Measurements from ENCODE around the gene RASGEF1C.
A peak's percentile ranks its signal among the peaks of the same experiment; 100 is the strongest.

The RASGEF1C gene

GRCh38 chr5:180118391-180118791, 90.6 kb downstream of the RASGEF1C start:
- DNase-seq = no peak

GRCh38 chr5:180117000-180117725, 91.8 kb downstream of the RASGEF1C start:
- DNase-seq = peak; percentile 8

- DNase-seq = peak; percentile 26
Measured at GRCh38 chr5:180116077-180116999, 92.7 kb downstream of the RASGEF1C start.

DNA sequence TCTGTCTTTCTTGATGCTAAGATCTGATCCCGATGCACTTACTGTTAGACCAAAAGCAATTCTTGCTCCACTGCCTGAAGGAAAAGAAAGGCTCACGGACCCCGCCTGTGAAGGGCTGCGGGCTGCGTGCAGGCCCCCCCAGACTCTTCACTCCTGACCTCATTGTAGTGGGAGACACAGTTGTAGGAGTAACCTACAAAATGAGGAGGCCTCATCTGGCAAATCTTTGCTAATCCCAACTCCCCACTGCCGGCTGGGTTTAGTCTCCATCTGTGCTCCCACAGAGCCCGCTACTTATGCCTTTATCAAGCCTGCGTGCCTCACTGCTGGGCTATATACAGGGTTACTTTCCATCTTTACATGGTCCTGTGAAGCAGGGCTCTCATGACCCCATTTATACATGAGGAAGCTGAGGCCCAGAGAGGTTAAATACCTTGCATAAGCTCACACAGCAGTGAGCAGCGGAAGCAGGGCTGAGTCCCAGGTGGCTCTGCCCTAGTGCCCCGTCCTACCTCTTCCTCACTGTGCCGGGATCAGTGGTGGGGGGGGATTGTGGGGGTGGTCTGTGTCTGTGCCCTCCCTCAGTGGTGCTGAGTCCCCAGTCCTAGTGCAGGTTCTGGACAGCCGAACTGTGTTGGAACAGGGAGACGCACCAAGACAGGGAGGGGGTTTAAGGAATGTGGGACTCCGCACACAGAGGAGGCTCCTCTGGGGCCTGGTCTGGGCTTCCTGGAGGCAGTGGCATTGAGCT, 93.5 kb downstream of the RASGEF1C start:
- DNase-seq = peak; percentile 11

GRCh38 chr5:180114304-180115003, 94.6 kb downstream of the RASGEF1C start:
- peak; percentile 8 for DNase-seq

DNA sequence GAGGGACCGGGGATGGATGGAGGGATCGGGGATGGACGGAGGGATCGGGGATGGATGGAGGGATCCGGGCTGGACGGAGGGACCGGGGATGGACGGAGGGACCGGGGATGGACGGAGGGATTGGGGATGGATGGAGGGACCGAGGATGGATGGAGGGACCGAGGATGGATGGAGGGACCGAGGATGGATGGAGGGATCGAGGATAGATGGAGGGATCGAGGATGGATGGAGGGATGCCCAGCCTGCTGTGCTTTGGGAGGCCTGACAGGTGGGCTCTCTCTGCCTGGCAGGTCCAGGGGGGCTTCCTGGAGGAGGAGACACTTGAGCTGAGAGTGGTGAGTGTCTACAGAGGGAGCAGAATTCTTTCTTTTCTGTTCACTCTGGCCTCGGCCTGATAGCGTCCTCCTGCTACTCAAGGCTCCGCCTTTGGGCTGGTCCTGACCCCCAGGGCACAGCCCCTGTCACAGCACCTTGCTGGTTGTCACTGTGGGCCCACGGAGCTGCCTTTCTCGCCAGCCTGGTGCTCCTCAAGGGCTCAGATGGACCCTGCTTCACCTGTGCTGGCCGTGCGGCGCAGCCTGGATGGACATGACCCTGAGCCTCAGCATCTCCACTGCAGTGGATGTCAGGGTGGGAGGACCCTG, 95.2 kb downstream of the RASGEF1C start:
- DNase-seq = peak; percentile 12

DNA sequence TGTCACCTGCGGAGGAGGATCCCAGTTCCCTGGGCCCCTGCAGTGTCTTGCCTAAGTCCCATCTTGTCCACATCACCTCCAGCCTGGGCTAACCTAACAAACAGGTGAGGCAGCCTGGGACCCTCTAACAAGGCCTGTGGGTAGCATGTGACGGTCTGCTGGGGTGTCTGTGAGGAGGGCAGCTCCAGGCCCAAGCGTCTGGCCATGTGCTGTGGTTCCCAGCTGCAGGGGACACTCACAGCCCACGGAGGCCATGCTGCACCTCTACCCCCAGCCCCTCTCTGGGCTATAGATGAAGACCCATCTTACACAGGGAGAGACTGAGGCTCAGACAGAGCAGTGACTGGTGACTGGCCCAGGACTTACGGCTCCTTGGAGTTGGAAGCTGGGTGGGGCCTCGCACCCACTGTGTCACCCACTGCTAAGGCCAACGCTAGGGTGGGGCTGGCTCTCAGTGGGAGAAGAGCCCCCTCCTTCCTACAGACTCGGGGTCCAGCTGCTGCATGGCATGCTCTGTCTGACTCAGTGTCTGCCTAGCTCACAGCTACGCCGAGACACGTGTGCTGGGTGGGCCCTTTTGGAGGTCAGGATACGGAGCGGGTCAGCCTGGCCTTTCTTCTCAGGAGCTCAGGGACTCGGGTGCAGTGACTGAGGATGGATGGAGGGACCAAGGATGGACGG, 96.7 kb downstream of the RASGEF1C start:
- DNase-seq = peak; percentile 6

DNA sequence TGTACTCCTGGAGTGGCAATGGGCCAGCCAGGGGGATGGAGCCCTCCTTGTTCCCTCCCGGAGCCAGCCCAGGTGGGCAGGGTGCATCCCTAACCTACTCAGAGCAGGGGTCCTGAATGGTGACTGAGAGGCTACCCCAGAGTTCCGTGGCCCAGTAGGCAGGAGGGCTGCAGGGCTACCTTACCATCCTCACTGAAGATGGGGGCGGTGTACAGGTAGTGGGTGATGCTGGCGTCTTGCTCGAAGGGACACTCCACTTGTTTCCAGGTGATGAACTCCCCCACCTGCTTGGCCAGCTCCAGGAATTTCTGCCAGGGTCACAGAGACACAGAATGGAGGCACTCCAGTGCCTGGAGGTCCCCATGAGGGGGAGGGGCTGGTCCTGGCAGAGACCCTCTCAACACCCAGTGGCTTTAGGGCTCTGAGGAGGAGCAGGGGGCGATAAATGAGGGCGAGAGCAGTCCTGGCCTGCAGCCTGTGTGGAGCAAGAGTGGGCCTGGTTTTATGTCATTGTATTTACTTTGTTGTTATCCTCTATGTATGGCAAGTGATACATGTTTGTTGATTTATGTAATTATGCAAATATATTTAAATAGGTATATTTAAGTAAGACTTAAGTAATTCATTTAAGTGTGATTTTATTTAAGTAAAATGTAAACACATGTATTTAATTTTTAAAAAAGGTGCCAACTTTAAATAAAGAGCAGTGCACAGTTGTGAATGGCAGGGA, 97.6 kb downstream of the RASGEF1C start:
- DNase-seq = peak; percentile 22

DNA sequence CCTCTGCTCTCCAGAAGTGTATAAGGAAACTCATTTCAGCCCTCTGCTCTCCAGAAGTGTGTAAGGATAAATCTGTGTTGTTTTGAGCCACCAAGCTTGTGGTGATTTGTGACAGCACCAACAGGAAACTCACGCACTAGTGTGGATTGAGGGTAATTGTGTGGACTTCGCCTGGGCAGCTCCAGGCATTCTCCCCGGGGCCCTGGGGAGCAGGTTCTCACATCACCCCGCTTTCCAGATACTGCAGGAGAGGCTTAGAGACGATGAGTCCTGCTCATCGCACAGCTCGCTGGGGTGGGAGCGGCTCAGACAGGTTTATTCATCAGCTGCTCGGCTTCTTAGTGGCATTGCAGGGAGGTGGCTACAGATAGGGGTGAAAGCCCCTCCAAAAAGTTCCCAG, 99.1 kb downstream of the RASGEF1C start:
- peak; percentile 18 for DNase-seq

DNA sequence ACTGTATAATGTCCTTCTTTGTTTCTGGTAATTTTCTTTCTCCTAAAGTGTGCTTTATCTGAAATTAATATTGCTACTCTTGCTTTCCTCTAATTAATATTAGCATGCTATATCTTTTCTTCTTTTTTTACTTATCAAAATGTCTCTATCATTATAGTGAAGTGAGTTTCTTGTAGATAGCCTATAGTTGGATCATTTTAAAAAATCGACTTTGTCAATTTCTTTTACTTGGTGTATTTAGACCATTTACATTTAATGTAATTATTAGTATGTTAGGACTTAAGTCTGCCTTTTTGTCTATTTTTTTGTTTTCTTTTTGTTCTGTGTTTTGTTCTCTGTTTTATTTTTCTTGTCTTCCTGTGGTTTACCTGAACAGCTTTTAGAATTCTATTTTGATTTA, 102.0 kb downstream of the RASGEF1C start:
- no peak for DNase-seq

DNA sequence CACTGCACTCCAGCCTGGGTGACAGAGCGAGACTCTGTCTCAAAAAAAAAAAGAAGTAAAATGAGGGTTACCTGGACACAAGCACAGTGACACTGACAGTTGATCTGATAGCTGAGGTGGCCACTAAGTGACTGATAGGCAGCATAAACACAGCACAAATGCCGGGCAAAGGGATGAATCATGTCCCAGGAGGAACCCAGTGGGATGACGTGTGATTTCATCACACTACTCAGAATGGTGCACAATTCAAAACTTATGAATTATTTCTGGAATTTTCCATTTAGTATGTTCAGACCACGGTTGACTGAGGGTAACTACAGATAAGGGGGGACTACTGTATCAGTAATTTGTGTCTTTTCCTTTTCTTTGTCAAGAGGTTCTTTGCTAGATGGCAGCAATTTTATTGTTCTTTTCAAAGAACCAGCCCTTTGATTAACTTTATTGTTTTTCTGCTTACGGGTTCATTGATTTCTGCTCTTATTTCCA, 103.1 kb downstream of the RASGEF1C start:
- peak; percentile 10 for DNase-seq

- DNase-seq = no peak
Measured at GRCh38 chr5:180104168-180104530, 104.9 kb downstream of the RASGEF1C start.

DNA sequence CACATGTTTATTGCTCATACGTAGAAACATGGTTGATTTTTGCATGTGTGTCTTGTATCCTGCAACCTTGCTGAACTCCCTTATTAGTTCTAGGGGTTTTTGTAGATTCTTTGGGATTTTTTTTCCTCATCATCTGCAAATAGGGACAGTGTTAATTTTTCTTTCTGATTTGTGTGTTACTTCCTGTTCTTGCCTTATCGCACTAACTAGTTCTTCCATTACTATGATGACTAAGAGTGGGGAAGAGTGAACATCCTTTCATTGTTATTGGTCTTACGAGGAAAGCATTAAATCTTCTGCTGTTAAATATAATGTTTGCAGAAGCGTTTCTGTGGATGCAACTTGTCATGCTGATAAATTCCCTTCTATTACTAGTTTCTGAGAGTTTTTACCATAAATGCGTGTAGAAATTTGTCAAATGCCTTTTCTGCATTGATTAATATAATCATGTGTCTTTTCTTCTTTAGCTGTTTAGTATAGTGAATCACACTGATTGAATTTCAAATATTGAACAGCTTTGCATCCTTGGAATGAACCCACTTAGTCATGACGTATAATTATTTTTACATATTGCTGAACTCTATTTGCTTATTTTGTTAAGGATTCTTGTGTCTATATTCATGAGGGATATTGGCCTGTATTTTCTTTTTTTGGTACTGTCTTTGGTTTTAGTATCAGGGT, 105.4 kb downstream of the RASGEF1C start:
- DNase-seq = no peak

GRCh38 chr5:180102636-180103035, 106.4 kb downstream of the RASGEF1C start:
- DNase-seq = no peak

DNA sequence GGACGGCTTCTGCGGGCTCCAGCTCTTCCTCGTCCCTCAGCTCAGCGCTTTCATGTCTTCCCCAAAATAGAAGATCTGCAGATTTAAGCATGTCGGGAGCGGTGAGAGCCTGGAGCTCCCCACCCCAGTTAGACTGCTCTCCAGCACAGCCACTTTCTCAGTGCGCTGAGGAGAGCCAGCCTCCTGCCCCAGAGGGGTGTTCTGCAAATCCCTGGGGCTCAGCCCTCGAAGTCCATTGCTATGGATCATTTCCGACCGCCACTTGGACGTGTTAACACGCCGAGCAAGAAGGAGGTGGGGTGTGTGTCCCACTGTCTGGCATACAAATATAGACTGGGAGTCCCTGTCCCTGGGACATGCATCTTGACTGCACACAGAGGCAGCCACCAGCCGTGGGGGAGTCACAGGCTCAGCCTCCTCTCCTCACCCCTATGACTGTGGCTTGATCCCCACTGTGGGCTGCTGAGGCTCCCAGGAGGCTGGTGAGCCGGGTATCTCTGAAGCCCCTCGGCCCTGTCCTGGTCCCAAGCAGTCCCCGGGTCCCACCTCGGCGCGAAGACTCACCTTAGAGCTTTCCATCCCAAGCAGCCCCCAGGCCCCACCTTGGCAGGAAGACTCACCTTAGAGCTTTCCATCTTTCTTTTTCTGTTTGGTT, 107.4 kb downstream of the RASGEF1C start:
- DNase-seq = peak; percentile 16

DNA sequence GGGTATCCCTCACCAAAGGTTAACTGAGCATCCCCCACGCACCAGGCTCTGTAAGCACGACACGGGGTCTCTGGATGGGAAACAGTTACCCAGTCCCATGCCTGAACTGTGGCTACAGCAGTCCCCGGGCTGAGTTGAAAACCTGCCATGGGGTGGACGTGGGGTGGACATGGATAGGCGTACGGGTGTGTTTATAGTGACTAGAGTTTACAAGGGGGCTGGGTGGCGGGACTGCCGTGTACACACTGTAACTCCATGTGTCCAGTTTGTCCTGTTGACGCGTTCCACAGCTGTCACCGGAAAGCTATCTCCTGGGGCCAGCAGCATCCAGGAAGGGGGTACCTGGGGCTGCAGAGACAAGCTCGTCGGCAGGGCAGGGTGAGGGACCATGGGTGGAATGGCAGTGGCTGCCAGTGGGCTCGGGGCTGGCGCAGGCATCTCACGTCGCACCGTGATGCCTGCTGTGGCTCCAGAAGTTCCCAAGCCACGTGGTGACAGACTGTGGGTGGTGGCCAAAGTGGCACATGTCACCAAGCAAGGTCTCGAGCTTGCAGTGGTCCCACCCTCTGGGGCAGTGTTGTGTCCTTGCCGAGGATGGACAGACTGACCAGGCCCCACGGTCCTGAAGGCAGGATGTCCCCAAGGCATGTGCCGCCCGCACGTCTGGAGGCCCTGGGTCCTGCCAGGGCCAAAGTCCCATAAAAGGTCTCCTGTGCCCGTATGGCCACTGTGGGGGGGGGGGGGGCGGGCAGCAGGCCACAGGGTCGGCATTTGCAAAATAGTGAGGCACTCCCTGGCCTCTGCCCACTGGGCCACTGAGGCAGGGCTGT, 108.2 kb downstream of the RASGEF1C start:
- DNase-seq = peak; percentile 18

GRCh38 chr5:180099733-180100611, 109.0 kb downstream of the RASGEF1C start:
- peak; percentile 21 for DNase-seq

Data from left hindlimb (tissue), 1 donor.